Stimulated activated CD8-positive, alpha-beta memory T cell treated with anti-CD3 and anti-CD28 coated beads, Interleukin-15, amount 100 ng/mL, for 1 hour (primary cell): Measurements from ENCODE around the gene SOX13.
"Not testable (repeated sequence)": the region's sequence is repeated elsewhere in the genome, so short reads cannot be mapped to it uniquely, and the experiment has no call there.

Experiments
- DNase-seq: peaks from one replicate; pipeline ENCODE4 v3.0.0-alpha.2; 2020; ENCODE audit warnings: low read depth

SOX13 gene

DNA sequence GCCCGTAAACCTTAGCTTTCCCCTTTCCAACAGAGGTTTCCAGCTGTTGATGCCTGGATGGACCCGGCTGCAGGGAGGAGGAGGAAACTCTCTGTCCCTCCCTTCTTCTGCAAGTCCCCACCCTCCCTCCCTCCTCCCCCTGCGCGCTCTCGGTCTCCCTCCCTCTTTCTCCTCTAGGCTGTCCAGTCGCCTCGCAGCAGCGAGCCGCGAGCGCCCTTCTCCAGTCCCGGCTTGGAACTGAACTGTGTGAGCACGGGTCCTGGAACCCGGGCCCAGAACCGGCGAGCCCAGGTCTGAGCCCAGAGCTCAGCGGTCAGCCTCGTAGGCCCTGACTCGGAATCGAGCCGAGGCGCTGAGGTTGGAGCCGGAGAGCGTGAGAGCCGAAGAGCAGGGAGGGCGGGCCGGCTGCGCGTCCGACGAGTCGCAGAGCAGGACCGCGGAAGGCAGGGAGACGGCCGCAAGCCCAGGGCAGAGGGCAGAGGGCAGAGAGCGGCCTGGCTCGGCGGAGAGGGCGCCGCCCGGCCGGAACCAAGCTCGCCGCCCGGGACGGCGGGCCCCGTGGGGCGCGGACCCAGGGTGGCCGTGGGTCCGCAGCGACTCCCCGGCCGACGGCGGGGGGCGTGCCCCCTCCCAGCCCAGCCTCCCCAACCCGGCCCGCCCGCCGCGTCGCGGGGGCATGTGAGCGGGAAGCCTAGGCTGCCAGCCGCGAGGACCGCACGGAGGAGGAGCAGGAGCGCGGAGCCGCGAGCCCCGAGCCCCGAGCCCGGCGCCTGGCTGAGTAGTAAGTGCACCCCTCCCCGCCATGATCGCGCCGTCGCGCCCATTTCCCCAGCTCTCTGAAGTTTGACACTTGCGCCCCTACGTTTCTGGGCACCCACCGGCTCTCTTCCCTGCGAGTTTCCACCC, at the start of gene SOX13:
Gene SOX13 (plus strand): TSS at position 185 of the 906 bp plus-strand sequence. CDS start 39,801 bp downstream, outside the sequence.
- no peak for DNase-seq

DNA sequence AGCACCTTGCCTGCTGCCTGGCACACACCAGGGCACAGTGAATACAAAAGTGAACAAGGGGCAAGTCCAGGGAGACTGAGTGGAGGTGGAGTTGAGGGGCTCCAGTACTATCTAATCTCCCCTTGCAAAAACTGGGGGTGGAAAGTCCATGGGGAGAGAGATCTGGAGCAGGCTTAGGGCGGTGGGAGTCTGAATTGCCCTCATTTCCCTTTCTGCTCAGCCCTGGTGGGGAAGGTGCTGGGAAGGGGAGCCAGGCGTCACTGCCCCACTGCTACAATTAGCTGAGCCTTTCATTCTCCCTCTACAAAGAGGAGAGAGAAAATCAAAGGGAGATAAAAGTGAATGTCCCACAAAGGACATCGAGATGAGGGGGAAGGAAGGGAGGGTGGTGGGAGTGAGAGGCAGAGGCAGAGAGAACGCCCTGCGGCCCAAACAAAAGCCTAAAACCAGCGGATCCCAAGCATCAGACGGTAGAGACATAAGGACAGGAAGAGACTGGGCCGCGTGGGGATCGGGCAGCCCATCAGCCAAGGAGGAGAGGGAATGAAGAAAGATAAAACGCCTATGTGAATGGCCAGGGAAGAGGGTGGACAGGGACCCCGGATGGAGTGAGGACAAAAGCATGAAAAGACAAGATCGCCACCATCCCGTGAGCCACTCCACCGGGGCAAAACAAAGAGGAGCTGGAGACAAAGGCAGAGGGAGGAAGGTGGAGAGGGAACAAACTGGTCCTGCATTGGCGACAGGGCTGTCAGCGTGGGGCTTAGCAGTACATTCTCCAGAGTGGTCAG, 46.8 kb upstream of the SOX13 start:
- no peak for DNase-seq

DNA sequence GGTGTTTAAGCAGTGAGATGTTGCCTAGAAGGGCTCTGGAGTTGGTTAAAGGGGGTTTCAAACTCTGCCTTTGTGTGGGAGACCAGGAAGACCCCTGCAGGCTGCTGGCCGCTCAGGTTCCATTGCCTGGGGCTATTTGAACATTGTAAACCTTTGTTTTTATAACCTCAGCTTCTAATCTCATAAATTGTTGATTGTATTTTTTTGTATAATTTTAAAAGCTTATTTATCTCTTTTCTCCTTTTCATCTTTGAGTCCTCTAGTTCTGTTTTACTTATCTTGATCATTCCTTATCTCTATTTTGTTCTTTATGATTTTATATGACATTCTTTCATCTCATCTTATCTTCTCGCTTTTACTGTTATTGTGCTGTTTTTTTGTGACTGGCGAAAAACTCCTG, 45.5 kb upstream of the SOX13 start:
- DNase-seq, result no peak

DNA sequence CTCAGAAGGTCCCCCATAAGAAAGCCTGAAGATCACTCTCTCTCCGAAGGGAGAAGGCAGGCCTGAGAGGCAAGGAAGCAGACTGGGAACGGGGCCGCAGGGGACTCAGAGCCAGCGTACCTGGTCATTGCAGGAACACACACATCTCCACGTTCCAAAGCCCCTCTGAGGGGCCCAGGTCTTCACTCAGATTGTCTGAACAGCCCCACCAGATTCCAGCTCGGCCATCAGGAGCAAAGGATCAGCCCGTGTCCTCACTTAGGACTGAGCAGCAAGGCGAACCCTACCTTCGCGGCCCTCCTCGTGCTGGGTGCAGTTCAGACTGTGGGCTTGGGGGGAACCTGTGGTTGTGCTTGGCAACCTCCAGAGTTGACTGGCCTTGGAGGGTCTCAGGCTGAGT, 43.9 kb upstream of the SOX13 start:
- DNase-seq, result no peak

DNA sequence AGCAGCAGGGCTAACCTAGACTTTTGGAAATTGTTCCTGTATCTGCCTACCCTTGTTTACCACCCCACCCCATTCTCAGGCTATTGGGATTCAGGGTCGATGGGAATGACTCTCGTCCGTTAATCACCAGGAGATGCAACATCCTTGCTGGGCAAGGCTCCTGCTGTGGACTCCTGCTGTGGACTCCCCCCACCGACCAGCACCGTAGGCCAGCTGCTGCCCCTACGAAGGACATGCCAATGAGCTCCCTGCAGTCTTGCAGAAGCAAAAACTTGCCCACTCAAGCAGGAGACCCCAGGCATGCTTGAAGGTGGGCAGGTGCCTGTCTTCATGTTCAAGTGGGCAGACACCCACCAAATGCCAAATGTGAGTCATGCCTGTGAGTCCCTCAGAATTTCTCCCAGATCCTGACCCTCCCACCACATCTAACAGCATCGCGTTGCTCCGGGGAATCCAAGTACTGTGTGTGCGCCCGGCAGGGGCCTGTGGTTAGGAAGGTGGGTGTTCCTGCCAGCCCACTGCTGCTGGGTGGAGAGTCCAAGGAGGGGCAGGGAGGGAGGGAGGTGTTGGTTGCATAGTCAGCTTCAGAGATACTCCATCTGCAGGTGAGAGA, 41.7 kb upstream of the SOX13 start:
- DNase-seq, result no peak

DNA sequence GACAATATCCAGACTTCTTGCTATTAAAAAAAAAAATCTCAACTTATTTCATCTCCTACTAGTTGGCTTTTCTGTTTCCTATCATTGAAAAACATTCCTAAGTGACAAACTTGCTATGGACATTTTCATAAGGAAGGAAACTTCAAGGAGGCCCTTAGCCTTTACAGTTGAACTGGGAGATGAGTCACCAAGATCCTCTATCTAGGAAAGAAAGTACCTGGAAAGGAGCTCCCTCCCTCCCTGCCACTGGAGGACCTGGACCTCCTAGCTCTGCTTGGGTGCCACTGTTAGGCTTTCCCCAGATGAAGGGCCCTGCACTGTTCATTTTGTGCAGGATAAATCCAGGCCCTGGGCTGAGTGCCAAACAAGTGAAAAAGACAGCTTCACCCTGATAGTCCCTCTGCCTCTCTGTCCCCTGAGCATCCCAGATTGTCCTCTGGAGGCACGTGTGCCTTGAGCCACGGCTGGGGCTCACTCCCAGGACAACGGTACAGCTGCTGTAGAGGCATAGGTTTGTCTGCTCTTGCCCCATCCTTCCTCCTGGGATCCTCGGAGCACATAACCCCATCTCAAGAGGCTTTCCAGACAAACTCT, 40.2 kb upstream of the SOX13 start:
- no peak for DNase-seq

DNA sequence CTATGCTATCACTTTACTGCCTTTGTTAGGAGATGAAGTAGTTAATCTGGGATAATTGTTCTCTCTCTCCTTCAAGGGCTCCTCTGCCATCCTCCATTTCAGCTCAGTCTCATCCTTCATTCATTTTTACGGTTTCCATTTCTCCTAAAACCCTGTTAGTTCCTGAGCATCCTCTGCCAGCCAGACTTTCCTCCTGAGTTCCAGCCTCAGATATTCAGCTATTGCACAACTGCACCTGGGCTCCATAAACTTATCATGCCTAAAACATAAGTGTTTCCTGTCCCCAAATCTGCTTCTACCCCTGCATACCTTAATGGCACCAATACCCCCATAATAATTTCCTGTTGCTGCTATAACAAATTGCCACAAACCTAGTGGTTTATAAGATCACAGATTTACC, 39.6 kb upstream of the SOX13 start:
- DNase-seq, result no peak

DNA sequence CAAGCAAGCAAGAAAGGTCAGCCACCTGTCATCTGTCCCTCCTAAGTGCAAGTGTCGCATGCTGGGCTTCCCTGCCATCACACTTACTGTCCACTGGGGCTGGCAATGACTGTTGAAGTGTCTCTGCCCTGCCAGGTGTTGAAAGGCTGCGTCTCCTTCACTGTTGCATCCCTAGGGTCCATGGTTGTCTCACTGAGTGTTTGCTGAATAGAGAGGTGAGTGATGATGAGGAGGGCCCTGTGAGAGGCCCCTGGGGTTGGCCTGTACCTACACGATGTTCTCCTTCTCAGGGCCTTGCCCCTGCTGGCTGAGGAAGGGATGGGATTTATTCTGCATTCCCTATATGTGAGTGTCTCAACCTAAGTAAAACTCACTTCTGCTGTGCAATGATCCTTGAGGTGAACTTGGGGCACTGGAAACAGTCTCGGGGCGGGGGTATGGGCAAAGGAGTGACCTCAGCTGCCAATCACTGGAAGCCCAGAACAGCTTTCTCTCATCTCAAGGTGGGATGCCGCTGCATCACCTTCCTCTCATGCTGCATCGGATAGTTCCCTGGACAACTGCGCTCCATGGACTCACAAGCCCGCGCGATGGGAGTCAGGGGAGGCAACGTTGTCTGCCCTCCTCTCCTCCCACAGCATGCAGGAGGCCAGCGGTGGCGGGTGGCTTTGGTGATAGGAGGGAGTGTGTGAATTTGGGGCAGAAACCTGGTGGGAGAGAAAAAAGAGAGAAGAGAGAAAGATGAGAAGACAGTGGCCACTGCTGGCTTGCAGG, 35.8 kb upstream of the SOX13 start:
- no peak for DNase-seq

DNA sequence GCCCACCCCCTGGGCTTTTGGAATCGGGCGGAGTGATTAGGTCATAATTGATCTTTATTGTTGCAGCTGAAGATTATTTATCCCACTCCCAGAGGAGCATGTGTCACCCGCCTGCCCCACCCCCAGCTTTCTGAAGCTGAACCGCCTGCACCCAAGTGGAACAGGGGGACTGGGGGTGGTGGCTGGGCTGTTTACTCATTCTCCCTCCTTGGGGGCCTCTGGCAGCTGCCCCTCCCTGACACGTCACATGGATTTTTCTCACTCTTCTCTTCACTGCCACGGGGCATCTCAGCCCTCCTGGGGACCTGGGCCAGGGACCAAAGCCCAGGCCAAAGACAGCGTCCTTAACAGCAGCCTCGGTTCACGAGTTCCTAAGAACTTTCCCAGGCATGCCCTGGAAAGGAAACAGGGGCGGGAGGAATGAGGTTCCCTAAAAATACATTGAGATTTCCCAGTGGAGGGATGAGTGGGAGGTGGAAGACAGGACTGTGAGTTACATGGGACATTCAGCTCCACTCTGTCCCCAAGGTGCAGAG, 31.6 kb upstream of the SOX13 start:
- no peak for DNase-seq

DNA sequence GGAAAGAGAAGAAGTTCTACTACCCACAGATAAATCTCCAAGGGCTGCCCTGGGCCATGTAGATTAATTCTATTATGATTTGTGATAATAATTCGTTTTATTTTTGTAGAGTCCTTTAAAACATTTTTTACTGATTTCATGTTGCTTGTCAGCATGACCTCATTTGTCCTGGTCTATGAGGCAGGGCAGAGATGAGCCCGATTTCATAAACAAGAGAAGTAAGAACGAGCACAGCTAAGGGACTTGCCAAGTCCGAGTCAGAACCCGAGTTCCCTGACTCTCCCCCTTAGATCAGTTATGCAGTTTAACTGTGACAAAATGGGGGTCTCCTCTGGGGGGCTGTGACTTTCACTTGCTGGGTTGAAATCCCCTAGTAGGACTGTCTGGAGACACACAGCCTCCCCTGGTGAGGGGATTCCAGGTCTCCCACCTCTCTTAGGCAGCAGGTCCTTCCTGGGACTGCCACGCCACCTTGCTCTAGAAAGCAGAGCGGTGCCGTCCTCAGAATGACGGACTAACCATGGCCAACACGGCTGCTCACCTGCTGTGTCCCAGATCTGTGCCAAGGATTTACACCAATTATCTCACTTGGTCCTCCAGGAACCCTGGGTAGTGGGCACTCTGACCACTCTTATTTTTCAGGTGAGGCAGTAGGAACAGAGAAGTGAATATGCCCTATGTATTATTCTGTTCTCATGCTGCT, 31.0 kb upstream of the SOX13 start:
- DNase-seq, result no peak

DNA sequence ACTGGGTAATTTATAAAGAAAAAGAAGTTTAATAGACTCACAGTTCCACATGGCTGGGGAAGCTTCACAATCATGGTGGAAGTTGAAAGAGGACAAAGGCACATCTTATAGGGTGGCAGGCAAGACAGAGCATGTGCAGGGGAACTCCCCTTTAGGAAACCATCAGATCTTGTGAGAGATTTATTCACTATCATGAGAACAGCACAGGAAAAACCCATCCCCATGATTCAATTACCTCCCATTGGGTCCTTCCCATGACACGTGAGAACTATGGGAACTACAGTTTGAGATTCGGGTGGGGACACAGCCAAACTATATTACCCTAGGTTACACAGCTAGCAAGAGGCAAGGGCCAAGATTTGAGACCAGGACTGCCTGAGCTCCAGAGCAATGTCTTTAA, 30.4 kb upstream of the SOX13 start:
- DNase-seq, result no peak

DNA sequence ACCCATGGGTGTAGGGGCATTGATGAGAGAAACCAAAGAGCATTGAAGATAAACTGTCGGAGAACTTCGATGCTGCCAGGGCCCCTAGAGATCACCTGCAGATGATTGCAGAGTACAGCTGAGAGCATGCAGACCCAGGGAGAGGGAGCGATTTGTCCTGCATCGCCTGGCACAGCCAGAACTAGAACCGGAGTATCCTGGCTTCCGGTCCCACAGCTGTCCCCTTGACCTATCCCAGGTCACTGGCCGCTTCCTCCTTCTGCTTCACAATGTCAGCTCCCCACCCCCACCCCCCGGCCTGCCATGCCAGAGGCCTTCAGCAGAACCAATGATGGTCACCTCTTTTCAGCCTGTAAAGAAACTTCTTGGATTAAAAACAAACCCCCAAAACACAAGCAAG, 29.2 kb upstream of the SOX13 start:
- DNase-seq, result no peak

DNA sequence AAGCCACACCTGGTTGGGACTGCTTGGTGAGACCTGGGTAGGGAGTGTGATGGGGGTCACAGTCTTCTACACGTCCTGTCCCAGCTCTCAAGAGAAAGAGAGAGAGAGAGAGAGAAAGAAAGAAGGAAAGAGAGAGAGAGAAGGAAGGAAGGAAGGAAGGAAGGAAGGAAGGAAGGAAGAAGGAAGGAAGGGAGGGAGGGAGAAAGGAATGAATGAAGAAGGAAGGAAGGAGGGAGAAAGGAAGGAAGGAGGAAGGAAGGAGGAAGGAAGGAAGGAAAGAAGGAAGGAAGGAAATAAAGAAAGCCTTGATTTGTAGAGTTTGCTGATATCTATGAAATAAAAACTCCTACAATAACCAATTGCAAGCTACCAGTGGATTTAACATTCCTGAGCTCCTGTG, 28.5 kb upstream of the SOX13 start:
- DNase-seq, result no peak

DNA sequence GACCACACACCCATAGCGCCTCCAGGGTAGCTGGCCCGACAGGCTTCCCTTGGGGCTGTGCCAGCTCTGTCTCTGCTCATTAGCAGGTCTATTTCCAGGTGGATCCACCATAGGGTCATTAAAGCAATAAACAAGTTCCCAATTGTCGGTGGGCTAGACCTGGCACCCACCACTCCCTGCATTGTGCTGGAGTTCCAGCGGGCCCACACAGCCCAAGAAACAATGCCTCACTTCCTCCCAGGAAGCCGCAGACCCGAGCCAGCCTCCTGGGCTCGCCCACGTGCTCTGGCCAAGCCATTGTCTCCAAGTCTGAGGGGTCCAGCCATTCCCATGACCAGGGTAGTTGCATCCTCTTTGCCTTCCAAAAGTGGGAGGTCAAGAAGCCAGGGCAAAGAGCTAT, 27.5 kb upstream of the SOX13 start:
- DNase-seq, result no peak

DNA sequence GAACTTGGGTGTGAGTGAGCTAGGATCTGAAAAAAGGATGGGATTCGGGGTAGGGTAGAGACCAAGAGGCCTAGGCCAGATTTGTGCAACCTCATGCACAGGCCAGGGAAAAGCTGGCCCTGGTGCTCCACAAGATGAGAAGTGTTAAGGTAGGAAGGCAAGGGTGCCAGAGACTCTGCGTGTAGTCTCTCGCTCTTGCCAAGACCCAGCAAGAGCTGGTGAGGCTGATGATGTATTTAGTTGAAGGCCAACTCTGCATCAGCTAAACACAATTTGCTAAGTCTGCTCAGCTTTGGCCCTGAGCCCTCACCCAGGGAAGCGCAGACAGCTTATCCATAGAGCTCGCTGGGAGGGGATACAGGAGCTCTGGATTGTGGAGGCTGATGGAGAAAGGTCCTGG, 26.6 kb upstream of the SOX13 start:
- no peak for DNase-seq

DNA sequence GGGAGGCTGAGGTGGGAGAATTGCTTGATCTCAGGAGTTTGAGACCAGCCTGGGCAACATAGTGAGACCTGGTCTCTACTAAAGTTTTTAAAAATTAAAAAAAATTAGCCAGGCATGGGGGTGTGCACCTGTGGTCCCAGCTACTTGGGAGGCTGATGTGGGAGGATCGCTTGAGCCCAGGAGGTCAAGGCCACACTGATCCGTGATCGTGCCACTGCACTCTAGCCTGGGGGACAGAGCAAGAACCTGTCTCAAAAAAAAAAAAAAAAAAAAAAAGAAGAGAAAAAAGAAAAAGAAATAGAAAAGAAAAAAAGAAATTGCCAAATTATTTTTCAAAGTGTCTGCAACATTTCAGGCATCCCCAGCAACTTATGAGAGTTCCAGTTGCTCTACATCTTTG, 24.1 kb upstream of the SOX13 start:
- DNase-seq, result not testable (repeated sequence)

DNA sequence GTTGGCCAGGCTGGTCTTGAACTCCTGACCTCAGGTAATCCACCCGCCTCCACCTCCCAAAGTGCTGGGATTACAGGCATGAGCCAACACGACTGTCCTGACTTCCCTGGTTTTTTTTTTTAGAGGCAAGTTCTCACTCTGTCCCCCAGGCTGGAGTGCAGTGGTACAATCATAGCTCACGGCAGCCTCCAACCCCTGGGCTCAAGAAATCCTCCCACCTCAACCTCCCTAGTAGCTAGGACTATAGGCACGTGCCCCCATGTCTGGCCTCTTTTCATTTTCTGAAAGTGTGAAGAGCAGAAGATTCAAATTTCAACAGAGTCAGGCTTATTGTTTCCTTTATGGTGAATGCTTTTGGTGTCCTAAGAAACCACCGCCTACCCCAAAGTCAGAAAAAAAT, 21.7 kb upstream of the SOX13 start:
- no peak for DNase-seq

DNA sequence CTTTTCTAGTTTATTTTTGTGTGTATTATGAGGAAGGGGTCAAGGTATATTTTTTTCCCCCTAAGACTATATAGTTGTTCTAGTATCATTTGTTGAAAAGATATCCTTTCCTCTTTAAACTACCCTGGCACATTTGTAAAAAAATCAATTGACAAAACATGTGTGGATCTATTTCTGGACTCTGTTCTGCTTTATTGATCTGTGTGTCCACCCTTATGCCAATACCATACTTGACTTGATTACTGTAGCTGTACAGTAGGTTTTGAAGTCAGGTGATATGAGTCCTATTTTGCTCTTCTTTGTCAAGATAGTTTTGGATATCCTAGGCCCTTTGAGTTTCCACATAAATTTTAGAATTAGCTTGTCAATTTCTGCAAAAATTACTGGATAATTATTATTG, 21.2 kb upstream of the SOX13 start:
- DNase-seq, result no peak

DNA sequence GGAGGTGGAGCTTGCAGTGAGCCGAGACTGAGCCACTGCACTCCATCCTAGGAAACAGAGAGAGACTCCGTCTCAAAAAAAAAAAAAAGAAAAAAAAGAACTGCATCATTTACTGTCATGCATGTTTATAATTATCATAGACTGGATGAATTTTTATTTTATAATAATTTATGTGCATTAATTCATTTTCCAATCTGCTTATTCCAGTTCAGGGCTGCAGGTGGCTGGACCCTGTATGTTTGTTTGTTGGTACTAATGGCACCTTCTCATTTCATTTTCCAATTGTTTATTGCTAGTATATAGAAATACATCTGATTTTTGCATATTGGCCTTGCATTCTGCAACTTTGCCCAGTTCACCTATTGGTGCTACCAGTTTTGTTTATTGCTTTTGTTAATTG, 19.0 kb upstream of the SOX13 start:
- DNase-seq, result no peak

DNA sequence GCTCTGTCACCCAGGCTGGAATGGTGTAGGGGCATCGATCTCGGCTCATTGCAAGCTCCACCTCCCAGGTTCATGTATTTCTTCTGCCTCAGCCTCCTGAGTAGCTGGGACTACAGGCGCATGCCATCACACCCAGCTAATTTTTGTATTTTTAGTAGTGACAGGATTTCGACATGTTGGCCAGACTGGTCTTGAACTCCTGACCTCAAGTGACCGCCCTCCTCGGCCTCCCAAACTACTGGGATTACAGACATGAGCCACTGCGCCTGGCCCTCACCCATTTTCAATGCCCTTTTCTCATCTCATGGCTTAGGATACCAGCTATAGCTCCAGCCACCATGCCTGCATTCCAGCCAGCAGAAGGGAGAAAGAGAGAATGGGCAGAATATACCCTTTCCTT, 12.9 kb upstream of the SOX13 start:
- no peak for DNase-seq

DNA sequence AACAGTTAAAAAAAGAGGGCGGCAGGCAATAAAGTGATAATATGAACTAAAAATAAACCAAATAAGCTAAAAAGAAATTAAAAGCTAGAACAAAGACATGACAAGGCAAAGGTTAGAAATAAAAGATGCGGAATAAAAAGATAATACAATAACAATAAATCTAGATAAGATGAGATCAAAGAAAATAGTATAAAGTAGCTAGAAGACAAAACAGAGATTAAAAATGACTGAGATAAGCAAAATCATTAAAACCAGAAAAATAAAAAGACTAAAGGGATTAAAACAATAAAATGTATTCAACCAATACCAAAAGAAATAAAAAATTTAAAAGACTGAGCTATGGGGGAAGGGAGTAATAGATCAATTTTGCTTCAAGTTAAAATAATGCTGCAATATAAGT, 10.8 kb upstream of the SOX13 start:
- DNase-seq, result no peak
